ENCODE data around the gene TFEB. TPM values are rescaled to one million over a fixed set of nuclear protein-coding genes. Genes with fewer than 3 reads are reported as not detected.

Gene TFEB
- total RNA-seq, 1 experiment from 2014 or later: 7.3 TPM

- Histone ChIP-seq H3K27ac (no peak overlapping the region), H3K4me2 (no peak overlapping the region), H3K79me2 (ENCODE audit: low read depth) (no peaks in the 10 kb centered on the region)
These were observed 7.7 kb downstream of the TFEB start for GRCh38 chr6:41727705-41728072.

GRCh38 chr6:41726876-41727275 is 8.5 kb downstream of the TFEB start:
- H3K27ac ChIP-seq: no peak overlapping the region
- TF ChIP-seq EZH2 (IDR thresholded peaks at IDR 0.05; ENCODE audit: low read depth) (no peak), CTCF (conservative IDR thresholded peaks at IDR 0.05) (no peak)
- DNase-seq: no peak
- no peak overlapping the region for H3K4me3 ChIP-seq
- ChIA-PET CTCF (no interaction called here), POLR2A (ENCODE audit: unreplicated experiment) (no interaction called here)
- H3K9me2 ChIP-seq (ENCODE audit: insufficient read depth): no peaks in the 10 kb centered on the region
- no peak overlapping the region for H2AFZ ChIP-seq
- peaks cover 17% of the 10 kb centered on the region for H3K4me1 ChIP-seq (replicated peaks; ENCODE audit: insufficient read depth)
- peaks cover 7% of the 10 kb centered on the region; the same call in 1 of the 2 replicates for H3F3A ChIP-seq (ENCODE audit: insufficient read depth, low read depth)
- no peaks in the 10 kb centered on the region for H3K79me2 ChIP-seq (ENCODE audit: low read depth)
- H3K4me2 ChIP-seq: no peak overlapping the region
- intact Hi-C loops (cut with micrococcal nuclease; ENCODE audit: unreplicated experiment): no loop called here
- H3K36me3 ChIP-seq (ENCODE audit: low read depth): no peaks in the 10 kb centered on the region
- no TSS peak for BruUV-seq (replicated peaks)
- no peaks in the 10 kb centered on the region for H3K9me3 ChIP-seq (ENCODE audit: insufficient read depth, low read depth)
- H3K27me3 ChIP-seq (ENCODE audit: insufficient read depth, low read depth): no peaks in the 10 kb centered on the region
- no peaks in the 10 kb centered on the region; the same call in 1 of the 2 replicates for H4K20me1 ChIP-seq (ENCODE audit: insufficient read depth)

More at GRCh38 chr6:41727705-41728072, 7.7 kb downstream of the TFEB start:
- Histone ChIP-seq H3K9me2 (ENCODE audit: insufficient read depth) (no peaks in the 10 kb centered on the region), H3K9me3 (ENCODE audit: insufficient read depth, low read depth) (no peaks in the 10 kb centered on the region), H3K27me3 (ENCODE audit: insufficient read depth, low read depth) (no peaks in the 10 kb centered on the region), H4K20me1 (ENCODE audit: insufficient read depth) (no peaks in the 10 kb centered on the region; the same call in 1 of the 2 replicates), H3F3A (ENCODE audit: insufficient read depth, low read depth) (peaks cover 7% of the 10 kb centered on the region; the same call in 1 of the 2 replicates), H3K4me3 (no peak overlapping the region), H2AFZ (no peak overlapping the region), H3K36me3 (ENCODE audit: low read depth) (no peaks in the 10 kb centered on the region), H3K4me1 (replicated peaks; ENCODE audit: insufficient read depth) (peaks cover 18% of the 10 kb centered on the region)
- intact Hi-C loops (cut with micrococcal nuclease; ENCODE audit: unreplicated experiment): no loop called here
- BruUV-seq (replicated peaks): no TSS peak
- no peak for DNase-seq
- TF ChIP-seq EZH2 (IDR thresholded peaks at IDR 0.05; ENCODE audit: low read depth) (no peak), CTCF (conservative IDR thresholded peaks at IDR 0.05) (no peak)
- CTCF ChIA-PET: interaction anchor here (0.6 kb wide), 1 partner anchor 40 kb away, joined by 3 read pairs; no protein-coding TSS in a partner anchor
- POLR2A ChIA-PET (ENCODE audit: unreplicated experiment): no interaction called here

- no peak for DNase-seq
- Histone ChIP-seq H4K20me1 (ENCODE audit: insufficient read depth) (no peaks in the 10 kb centered on the region), H3K27me3 (ENCODE audit: insufficient read depth, low read depth) (no peaks in the 10 kb centered on the region), H3K4me2 (no peak overlapping the region), H3F3A (ENCODE audit: insufficient read depth, low read depth) (peaks cover 7% of the 10 kb centered on the region; the same call in 1 of the 2 replicates), H3K9me3 (ENCODE audit: insufficient read depth, low read depth) (no peaks in the 10 kb centered on the region), H2AFZ (no peak overlapping the region), H3K79me2 (ENCODE audit: low read depth) (no peaks in the 10 kb centered on the region), H3K4me3 (no peak overlapping the region), H3K4me1 (replicated peaks; ENCODE audit: insufficient read depth) (peaks cover 17% of the 10 kb centered on the region), H3K9me2 (ENCODE audit: insufficient read depth) (no peaks in the 10 kb centered on the region), H3K36me3 (ENCODE audit: low read depth) (no peaks in the 10 kb centered on the region), H3K27ac (no peak overlapping the region)
- ChIA-PET CTCF (no interaction called here), POLR2A (ENCODE audit: unreplicated experiment) (no interaction called here)
- intact Hi-C loops (cut with micrococcal nuclease; ENCODE audit: unreplicated experiment): no loop called here
- TF ChIP-seq EZH2 (IDR thresholded peaks at IDR 0.05; ENCODE audit: low read depth) (no peak), CTCF (conservative IDR thresholded peaks at IDR 0.05) (no peak)
- BruUV-seq (replicated peaks): no TSS peak
These were observed 10.6 kb downstream of the TFEB start for GRCh38 chr6:41724586-41725501.
